ENCODE results near the gene RPL13.

Gene RPL13

DNA sequence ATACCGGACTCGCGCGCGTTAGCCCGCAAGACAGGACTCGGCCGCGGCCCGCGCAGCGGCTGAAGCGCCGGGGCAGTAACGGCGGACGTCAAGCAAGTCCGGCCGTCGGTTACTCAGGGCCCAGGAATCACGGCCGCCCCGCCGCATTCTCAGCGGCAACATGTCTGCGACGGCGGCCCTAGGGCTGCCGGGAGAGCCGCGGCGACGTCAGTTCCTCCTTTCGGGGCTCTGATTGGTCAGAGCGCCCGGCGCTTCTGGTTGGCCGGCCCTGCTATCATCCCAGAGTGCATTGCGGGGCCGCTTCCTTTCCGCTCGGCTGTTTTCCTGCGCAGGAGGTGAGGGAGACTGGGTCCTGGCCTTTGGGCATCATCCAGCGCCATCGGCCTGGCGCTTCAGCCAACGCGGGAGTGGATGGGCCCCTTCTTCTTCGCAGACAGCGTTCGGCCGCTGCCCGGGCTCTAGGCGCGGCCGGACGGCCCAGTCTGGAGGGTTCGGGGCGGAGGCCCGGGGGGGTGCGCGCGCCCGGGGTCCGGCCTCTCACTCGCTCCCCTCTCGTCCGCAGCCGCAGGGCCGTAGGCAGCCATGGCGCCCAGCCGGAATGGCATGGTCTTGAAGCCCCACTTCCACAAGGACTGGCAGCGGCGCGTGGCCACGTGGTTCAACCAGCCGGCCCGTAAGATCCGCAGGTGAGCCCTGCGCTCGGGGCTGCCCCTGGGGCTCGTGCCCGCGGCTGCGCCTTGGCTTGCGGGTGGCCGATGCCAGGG, at the start of gene RPL13:
Gene RPL13 (plus strand): TSS at position 305 of the 764 bp plus-strand sequence. CDS start 278 bp downstream, at position 583.
- peak; percentile 93 for DNase-seq

DNA sequence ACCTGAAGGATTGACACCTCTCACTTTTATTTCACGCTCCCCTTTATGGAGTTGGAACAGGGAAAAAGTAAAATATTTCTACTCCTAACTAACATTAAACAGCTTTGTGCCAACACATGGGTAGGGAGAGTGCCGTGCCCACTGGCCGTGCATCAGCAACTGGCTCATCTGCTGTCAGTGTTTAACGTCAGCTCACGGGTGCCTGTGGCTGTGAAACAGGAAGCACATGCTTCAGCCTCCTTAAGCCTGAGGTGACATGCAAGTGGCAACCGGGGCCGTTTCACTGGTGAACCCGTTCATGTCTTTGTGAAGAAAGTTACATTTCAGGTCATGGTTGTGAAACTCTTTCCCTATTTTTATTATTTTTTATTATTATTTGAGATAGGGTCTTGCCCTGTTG, 49.1 kb upstream of the RPL13 start:
- DNase-seq, result no peak

DNA sequence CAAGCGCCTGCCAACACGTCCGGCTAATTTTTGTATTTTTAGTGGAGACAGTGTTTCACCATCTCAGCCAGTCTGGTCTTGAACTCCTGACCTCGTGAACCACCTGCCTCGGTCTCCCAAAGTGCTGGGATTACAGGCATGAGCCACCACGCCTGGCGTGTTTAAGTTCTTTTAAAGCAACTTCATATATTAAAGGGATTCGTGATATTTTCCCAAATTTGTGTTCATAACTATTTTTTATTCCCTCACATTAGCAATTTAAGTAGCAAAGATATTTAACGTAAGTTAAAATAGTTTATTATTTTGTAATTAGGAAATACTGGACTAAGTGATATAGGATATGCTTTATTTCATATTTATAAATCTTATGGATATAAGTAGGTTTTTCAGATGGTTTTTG, 48.0 kb upstream of the RPL13 start:
- DNase-seq, result no peak

DNA sequence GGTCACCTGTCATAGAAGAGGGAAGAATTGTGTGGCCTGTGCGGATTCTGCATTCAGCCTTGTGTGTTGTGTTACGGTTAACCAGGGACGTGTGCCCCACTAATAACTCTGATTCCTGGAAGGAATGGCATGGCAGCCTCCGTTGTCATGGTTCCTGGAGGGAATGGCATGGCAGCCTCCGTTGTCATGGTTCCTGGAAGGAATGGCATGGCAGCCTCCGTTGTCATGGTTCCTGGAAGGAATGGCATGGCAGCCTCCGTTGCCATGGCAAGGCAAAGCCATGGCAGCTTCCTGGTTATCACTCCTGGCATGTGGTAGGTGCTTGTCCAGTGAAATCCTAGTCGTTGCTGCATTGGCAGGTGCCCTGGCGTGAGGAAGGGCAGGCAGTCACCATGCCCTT, 43.4 kb upstream of the RPL13 start:
- DNase-seq, result no peak

DNA sequence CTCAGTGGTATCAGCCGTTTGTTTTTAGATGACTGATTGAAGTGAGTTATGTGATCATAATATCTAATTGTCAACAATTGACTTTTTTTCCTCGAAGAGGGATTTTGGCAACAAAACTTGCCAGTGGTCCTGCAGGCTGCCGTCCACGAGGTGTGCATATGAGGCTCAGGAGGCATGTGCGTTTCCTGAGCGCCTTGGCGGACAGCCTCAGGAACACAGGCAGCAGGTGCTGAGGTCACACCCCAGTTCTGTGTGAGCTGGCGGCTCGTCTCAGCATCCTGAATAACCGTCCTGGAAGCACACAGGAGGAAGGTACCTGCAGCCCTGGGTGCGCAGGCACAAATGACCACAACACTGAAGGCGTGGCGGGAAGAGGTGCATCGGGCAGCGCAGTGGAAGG, 40.6 kb upstream of the RPL13 start:
- no peak for DNase-seq

DNA sequence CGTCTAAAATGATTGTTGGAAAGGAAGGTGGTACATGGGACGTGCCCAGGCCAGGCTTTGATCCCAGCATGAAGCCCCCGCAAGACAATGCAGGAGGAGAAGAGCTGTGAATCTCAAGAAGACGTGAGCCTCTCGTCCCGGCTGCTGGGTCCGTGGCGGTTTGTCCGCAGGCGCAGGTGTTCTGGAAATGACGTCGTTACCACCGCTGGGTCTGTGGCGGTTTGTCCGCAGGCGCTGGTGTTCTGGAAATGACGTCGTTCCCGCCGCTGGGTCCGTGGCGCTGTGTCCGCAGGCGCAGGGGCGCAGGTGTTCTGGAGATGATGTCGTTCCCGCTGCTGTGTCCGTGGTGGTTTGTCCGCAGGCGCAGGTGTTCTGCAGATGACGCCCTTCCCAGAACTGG, 38.2 kb upstream of the RPL13 start:
- DNase-seq, result no peak

DNA sequence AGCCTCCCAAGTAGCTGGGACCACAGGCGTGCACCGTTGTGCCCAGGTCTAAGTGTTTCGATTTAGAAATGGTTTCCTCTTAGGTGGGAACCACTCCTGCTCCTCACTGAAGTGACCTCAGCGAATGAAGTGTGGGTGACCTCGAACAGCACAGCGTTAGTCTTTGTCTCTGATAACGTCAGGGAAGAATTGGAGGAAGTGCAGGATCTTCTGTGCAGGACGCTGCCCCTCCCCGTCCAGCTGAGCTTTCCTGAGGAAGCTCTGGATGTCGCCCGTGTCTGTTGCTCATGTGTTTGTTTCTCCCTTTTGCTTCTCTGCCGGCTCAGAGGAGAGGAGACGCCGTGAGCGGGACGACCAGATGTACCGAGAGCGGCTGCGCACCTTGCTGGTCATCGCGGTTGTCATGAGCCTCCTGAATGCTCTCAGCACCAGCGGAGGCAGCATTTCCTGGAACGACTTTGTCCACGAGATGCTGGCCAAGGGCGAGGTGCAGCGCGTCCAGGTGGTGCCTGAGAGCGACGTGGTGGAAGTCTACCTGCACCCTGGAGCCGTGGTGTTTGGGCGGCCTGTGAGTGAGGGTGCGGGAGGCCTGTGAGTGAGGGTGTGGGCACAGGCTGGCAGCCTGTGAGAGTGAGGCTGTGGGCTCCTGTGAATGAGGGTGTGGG, 36.7 kb upstream of the RPL13 start:
- DNase-seq, result no peak

DNA sequence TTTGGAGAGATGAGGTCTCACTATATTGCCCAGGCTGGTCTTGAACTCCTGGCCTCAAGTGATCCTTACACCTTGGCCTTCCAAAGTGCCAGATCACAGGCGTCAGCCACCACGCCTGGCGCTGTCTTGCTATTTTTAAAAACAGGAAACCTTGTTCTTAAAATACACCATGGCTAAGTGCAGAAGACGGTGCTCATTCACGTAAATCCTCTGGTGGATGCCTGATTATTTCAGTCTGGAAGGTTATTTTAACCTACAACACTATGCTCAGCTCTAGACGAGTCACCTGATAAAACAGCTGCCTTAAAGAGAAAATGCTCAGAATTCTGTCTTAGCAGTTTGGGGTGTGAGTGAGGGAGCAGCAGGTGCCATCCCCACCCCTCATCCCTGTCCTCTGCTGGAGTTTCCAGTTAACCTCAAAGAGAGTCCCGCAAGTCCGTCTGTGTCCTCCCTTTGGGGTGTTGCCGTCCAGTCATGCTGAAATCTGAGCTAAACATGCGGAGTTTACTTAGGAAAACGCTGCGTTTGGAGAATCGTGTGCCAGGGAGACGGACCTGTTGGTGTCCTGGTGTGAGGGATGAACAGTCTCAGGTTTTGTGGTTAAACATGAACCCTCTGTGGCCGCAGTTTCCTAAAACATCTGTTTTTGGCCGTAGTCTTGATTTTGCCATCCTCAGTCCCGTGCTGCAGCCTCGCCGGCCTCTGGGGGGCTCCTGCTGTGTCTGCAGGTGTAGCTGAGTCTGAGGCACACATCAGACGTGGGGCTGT, 35.2 kb upstream of the RPL13 start:
- DNase-seq, result no peak

DNA sequence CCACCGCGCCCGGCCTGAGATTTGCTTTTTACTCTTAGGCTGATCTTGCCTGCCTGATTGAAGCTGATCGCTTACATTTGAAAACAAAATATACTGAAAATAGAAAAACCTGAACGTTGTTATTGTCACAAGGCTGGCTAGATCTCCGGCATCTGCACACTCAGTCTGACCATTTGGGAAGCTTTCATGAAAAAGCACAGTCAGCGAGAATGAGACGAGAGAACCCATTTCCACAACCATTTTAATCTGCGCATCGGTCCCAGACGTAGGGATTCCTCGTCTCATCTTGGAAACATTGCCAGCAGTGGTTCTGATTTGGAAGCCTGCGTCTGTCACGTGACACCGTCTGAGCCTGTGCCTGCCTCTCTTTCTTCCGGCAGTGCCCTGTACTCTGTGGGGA, 31.4 kb upstream of the RPL13 start:
- no peak for DNase-seq

DNA sequence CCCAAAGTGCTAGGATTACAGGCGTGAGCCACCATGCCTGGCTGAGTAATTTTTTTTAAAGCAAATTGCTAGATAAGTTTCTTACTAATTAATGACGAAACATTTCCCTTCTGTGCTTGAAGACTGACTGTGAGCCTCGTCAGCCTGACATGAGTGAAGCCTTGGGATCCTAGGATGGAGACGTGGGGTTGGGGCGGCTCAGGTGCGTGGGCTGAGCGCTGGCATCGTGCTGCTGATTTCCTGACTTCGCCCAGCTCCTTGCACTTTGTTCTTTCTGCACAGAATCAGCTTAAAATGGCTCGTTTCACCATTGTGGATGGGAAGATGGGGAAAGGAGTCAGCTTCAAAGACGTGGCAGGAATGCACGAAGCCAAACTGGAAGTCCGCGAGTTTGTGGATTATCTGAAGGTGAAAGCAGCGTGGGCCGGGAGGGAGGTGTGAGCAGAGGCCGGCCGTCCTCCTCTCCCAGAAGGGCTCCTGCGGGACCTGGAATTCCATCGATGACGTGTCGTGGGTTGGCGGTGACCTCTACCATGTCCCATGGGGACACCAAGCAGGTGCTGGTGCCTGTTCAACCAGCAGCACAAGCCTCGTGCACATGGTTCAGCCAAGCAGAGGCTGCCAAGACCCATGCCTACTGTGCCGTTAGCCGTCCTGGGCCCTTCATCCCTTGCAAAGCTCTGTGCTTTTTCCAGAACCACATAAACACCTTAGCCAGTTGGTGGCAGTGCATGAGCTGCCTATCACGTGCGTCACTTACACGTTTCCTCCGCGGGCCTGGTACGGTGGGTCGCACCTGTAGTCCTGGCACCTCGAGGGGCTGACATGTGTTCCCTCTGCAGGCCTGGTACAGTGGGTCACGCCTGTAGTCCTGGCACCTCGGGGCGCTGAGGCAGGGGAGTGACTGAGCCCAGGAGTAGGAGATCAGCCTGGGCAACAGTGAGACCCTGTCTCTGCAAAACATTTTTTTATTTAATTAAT, 29.8 kb upstream of the RPL13 start:
- no peak for DNase-seq

DNA sequence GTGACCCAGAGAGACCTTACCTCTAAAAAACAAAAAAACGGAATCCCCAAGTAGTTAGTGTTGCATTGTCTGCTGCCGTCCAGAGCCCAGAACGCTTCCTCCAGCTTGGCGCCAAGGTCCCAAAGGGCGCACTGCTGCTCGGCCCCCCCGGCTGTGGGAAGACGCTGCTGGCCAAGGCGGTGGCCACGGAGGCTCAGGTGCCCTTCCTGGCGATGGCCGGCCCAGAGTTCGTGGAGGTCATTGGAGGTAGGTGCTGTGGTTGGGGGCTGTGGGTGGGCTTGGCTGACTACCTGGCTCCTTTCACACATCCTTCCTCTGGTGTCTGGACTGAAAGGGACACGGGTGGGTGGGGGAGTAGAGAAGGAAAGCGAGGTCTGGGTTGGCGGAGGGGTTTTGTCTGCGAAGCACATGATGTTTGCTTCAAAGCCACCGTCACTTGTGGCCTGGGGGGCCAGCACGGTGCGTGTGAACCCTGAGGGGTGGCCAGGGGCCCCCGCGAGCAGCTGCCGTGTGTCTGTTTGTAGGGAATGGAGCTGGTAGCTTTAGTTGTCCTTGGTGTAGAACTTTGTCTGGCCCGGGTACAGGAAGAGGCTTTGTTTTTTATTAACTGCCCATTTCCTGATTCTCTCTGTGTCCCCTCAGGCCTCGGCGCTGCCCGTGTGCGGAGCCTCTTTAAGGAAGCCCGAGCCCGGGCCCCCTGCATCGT, 28.5 kb upstream of the RPL13 start:
- DNase-seq, result no peak

DNA sequence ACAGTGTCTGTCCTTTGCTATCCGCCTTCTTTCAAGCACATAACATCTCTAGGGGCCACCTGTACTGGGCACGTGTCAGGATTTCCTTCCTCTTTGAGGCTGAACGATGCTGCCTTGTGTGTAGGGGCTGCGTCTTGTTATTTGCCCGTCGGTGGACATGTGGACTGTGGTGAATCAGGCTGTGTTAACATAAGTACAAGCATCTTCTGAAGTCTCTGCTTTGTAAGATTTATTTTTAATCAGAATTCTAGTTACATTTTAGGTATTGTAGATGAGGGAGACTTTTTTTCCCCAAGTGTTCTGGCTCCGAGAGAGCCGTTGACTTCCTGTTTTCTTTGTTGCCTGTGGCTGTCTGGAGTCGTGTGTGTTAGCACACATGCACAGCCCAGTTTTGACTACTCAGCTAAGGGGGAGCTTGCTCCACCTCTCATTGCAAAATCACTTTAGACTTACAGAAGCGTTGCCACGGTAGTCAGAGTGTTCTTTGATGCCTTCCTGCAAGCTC, 26.2 kb upstream of the RPL13 start:
- DNase-seq, result peak; percentile 68

DNA sequence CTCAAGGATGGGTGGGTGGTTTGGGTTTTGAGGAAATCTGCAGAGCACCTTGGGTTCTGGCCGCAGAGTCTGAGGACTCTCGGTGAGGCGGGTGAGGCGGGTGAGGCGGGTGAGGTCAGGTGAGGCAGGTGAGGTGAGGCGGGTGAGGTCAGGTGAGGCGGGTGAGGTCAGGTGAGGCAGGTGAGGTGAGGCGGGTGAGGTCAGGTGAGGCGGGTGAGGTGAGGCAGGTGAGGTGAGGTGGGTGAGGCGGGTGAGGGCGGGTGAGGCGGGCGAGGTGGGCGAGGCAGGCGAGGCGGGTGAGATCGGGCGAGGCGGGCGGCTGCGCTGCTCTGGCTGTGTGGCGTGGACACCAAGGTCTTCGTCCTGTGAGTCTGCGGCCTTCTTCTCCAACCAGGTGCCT, 24.1 kb upstream of the RPL13 start:
- no peak for DNase-seq

DNA sequence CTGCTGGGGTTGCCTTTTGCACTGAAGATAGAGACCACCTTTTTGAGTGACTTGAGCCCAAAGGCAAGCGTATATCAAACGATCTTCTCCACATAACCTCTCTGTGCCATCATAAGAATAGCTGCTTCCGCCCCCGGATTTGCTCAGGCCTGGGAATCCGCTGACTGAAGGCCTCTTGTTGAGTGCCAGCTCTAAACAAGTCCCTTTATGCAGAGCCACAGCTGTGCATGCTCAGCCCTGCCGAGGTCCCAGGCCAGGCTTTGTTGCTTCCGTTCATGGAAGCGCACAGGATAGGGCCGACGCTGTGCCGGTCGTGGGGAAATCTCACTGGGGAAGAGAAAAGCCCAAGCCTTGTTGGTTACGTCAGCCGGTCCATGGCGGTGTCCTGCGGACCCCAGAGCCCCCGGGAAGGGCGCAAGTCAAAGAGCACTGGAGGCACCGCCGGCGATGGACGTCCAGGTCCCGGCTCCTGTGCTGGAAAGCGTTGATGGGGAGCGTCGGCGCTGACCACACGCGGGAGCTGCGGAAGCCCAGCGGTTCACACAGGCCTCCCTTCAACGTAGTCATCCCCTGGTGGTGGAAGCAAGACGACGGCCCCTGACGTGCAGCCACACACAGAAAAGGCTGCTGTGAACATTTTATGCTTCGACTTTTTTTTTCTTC, 23.5 kb upstream of the RPL13 start:
- DNase-seq, result no peak

DNA sequence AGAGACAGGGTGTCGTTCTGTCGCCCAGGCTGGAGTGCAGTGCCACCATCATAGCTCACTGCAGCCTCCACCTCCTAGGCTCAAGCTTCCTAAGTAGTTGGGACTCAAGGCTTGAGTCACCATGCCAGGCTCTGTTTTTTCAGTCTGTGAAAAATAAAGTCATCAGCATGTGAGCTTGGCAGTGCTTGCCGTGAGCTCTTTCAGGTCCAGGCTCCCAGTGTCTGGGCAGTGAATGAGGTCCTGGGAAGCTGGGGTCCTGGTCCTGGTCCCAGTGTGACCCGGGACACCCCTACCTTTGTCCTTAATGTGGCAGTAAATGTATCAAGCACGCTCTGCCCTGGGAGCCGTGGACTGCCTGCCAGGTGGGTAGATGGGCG, 22.9 kb upstream of the RPL13 start:
- DNase-seq, result no peak

DNA sequence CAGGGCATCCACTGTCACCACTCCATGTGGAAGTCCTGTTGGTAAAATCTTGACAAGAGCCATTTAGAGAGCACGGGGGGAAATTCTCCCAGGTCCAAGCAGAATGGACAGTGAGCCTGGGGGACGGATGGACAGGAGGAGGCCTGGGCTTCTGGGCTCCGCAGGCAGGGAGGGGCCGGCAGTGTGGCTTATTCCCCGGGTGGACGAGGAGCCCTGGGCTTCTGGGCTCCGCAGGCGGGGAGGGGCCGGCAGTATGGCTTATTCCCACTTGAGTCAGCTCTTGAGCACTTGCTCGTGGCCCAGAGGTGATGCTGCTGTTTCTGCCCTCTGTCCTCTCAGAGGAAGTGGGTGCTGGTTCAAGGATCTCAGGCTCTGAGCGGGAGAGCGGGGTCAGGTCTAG, 22.2 kb upstream of the RPL13 start:
- no peak for DNase-seq

DNA sequence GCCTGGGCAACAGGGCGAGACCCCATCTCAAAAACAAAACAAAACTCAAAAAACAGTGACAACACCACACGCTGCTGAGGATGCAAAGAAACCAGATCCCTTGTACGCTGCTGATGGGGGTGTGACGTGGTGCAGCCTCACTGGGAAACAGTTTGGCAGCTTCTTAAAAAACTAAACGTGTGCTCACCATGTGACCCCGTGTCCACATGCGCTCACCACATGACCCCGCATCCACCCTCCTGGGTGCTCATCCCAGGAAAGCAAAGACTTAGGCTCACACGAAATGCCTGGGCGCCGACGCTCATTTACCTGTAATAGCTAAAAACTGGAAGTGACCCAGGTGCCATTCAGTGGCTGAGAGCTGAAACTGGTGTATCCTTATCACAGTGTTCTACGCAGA, 19.9 kb upstream of the RPL13 start:
- DNase-seq, result no peak

DNA sequence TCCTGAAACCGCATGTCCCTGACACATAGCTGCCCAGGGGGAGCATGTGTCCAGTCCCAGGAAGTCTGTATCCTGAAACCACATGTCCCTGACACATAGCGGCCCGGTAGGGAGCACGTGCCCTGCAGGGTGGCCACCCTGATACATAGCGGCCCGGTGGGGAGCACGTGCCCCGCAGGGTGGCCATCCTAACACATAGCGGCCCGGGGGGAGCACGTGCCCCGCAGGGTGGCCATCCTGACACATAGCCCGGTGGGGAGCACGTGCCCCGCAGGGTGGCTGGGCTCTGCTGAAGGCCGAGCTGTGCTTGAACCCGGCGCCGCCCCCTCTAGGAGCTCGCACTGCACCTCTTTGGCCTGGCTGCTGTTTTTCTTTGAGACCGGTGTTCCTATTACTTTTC, 18.7 kb upstream of the RPL13 start:
- DNase-seq, result no peak

DNA sequence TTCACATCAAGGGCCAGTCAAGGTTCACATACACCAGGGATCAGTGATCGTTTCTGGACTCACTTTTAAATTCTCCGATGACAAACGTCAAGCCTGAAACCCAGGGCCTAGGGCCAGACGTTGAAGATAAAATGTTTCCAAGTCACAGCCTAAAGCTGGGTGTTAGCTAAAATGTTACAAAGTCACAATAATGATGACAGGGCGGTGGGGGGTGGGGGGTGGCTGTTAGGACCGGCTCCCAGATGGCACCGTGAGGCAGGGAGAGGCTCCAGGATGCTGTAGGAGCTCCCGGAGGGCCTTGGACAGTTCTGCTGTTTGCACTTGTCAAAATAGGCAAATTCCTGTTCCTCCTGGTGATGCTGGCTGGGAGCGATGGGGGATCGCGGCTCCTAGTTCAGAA, 16.4 kb upstream of the RPL13 start:
- no peak for DNase-seq

DNA sequence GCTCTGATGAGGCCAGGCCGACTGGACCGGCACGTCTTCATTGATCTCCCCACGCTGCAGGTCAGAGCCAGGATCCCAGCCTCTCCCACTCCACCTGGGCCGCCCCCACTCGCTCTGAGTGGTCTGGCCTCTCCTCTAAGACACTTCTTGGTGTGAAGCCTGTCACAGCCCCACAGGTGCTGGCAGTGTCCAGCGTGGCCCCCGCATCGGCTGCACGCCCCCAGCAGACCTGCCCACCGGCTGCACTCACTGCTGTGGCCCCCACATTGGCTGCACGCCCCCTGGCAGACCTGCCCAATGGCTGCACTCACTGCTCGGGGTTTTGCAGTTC, 15.8 kb upstream of the RPL13 start:
- DNase-seq, result no peak

DNA sequence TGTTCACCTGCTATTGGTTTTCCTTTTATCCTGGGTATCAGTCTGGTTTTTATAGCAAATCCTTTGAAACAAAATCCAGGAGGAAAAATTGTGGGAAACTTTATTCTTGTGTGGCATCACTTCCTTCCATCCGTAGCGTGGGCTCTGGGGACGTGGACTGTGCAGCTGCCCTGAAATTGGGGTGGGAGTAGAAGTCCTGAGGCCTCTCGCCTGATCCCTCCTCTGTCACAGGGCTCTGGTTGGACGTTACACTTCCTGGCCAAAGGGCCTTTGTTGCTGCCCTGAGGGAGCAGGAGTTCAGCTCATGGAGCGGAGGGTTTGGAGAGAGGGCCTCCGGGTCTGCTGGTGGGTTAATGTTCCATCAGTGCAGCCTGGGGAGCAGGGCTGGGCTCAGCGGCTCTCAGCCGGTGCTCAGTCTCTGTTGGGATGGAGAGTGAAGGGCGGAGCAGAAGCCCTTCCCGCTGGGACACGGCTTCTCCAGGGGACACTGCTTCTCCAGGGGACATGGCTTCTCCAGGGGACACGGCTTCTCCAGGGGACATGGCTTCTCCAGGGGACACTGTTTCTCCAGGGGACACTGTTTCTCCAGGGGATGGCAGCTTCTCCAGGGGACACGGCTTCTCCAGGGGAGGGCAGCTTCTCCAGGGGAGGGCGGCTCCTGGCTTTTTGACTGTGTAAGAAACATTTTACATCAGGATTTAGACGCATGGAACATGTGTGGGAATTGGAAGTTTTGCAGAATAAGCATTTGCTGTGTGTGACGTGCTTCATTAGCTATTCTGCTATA, 15.2 kb upstream of the RPL13 start:
- no peak for DNase-seq
